H1 (cell line): ENCODE data around the gene EVA1C.
A peak's percentile ranks its signal among the peaks of the same experiment; 100 is the strongest.

Experiments
- ATF3 ChIP-seq: IDR thresholded peaks from 2 replicates; pipeline ENCODE4 v1.6.1; 2011; ENCODE audit warnings: low read depth, mild to moderate bottlenecking, low read length; ENCODE audit not compliant: insufficient read depth
- CTCF ChIP-seq, 3 experiments: IDR thresholded peaks; 1 replicate in 2 of 3; 2 replicates in 1 of 3; pipeline versions ENCODE4 v1.5.1 to v1.6.1; 2011; ENCODE audit warnings: low read length in 3 of 3, mild to moderate bottlenecking in 3 of 3, inconsistent platforms in 2 of 3, low read depth in 1 of 3, moderate library complexity in 1 of 3; ENCODE audit not compliant: insufficient read depth in 1 of 3; ENCODE audit errors: control extremely low read depth in 1 of 3
- HDAC2 ChIP-seq, 2 experiments: fragments of 300-600 bp in 1 of 2; sonication (generic) in 1 of 2; IDR thresholded peaks; 2 replicates each; pipeline ENCODE4 v1.6.1; 2011 to 2012; ENCODE audit warnings: low read depth in 2 of 2, low read length in 2 of 2, mild to moderate bottlenecking in 2 of 2, moderate library complexity in 2 of 2, borderline replicate concordance in 1 of 2, inconsistent platforms in 1 of 2
- JUN ChIP-seq: IDR thresholded peaks from 2 replicates; pipeline ENCODE4 v1.6.1; 2011; ENCODE audit warnings: low read depth, mild to moderate bottlenecking, improper control_type of control experiment, low read length
- JUND ChIP-seq: IDR thresholded peaks from 2 replicates; pipeline ENCODE4 v1.6.1; 2011; ENCODE audit warnings: mild to moderate bottlenecking, improper control_type of control experiment, low read length
- MAX ChIP-seq: IDR thresholded peaks from 2 replicates; pipeline ENCODE4 v1.6.1; 2012; ENCODE audit warnings: inconsistent platforms
- RAD21 ChIP-seq, 2 experiments: IDR thresholded peaks in 1 of 2; conservative IDR thresholded peaks in 1 of 2; 2 replicates each; pipeline ENCODE4 v1.6.1; 2011; ENCODE audit warnings: low read depth in 2 of 2, low read length in 2 of 2, improper control_type of control experiment in 1 of 2, inconsistent platforms in 1 of 2, mild to moderate bottlenecking in 1 of 2, moderate library complexity in 1 of 2
- SRF ChIP-seq: IDR thresholded peaks from 2 replicates; pipeline ENCODE4 v1.6.1; 2011; ENCODE audit warnings: mild to moderate bottlenecking, low read depth, low read length, moderate library complexity

GRCh38 chr21:32494934-32495709 lies 82.6 kb downstream of the EVA1C start:
- TF ChIP-seq HDAC2 (IDR thresholded peaks at IDR 0.05; ENCODE audit: borderline replicate concordance in 1 of 2, low read depth in 2 of 2, low read length in 2 of 2): no peak
- TF ChIP-seq CTCF (IDR thresholded peaks at IDR 0.05; ENCODE audit: control extremely low read depth in 1 of 3, insufficient read depth in 1 of 3, low read depth in 1 of 3, low read length in 3 of 3): no peak
- no peak for TF ChIP-seq RAD21 (IDR thresholded peaks at IDR 0.05 in 1 of 2, conservative IDR thresholded peaks at IDR 0.05 in 1 of 2; ENCODE audit: low read depth in 2 of 2, low read length in 2 of 2)
- no peak for TF ChIP-seq ATF3
- no peak for TF ChIP-seq SRF
- TF ChIP-seq MAX: peak; percentile 79
- no peak for TF ChIP-seq JUND
- no peak for TF ChIP-seq JUN
